H1 (cell line): Measurements from ENCODE around the gene ZNF407. TPM values are rescaled to one million over a fixed set of nuclear protein-coding genes. Genes with fewer than 3 reads are reported as not detected.

Source experiments
- KDM4A ChIP-seq: IDR thresholded peaks from one replicate; pipeline ENCODE4 v1.7.1; 2012; ENCODE audit warnings: low read depth, mild to moderate bottlenecking, moderate library complexity, low read length, inconsistent platforms; ENCODE audit not compliant: severe bottlenecking
- polyA plus RNA-seq, 7 experiments: library from polyadenylated mRNA; depleted of rRNA in 3 of 7; stranded (reverse) in 5 of 7; unstranded in 2 of 7; fragments of >200 nt in 5 of 7; fragments of 200-250 nt in 2 of 7; gene quantifications; 1 replicate in 5 of 7; 2 replicates in 1 of 7; 4 replicates in 1 of 7; pipeline versions ENCODE4 v1.2.1 to v1.2.3, GENCODE V29; 2011 to 2013; ENCODE audit warnings: missing spikeins in 2 of 7, mixed read lengths in 2 of 7
- total RNA-seq: library from RNA; stranded (reverse); fragmentation: NEBNext Ultra II Directional; extraction: Animal tissue kit (Norgen Biotek cat#: 25700); gene quantifications from 2 replicates; pipeline ENCODE4 v1.2.1, GENCODE V29; 2021

Gene ZNF407
- total and polyA plus RNA-seq, 2 of the 8 experiments (the other 6 are each of a cell fraction or from before 2014, with no cell fraction given), result 1.5 to 6.8 TPM

GRCh38 chr18:74975001-74975400 lies 377.3 kb downstream of the ZNF407 start (continued):
- no peak for TF ChIP-seq KDM4A
